HepG2 (cell line): ENCODE data around the gene LSM8. TPM values are rescaled to one million over a fixed set of nuclear protein-coding genes. Genes with fewer than 3 reads are reported as not detected.
A peak's percentile ranks its signal among the peaks of the same experiment; 100 is the strongest.

Experiments
- ARID3A ChIP-seq: IDR thresholded peaks from 2 replicates; pipeline ENCODE4 v1.6.1; 2012; ENCODE audit warnings: low read depth, low read length, improper control_type of control experiment
- ERF ChIP-seq: IDR thresholded peaks from 2 replicates; pipeline ENCODE4 v1.6.1; 2018; ENCODE audit warnings: missing biosample characterization, missing genetic modification reagents
- GATAD2A ChIP-seq: IDR thresholded peaks from 2 replicates; pipeline ENCODE4 v1.6.1; 2016
- HMG20B ChIP-seq: conservative IDR thresholded peaks from 2 replicates; pipeline ENCODE4 v1.6.1; 2016; ENCODE audit warnings: missing genetic modification reagents, missing compliant biosample characterization
- HNRNPUL1 ChIP-seq: fragments of 200-400 bp; formaldehyde crosslinking; IDR thresholded peaks from 2 replicates; pipeline ENCODE4 v1.6.1; 2017; ENCODE audit warnings: low read depth, mild to moderate bottlenecking, low read length, moderate library complexity
- NFKB2 ChIP-seq: sonication (generic); formaldehyde crosslinking; IDR thresholded peaks from 2 replicates; pipeline ENCODE4 v1.4.0; 2020; ENCODE audit warnings: missing genetic modification reagents, borderline replicate concordance
- ZNF281 ChIP-seq: sonication (generic); formaldehyde crosslinking; IDR thresholded peaks from 2 replicates; pipeline ENCODE4 v1.4.0; 2020; ENCODE audit warnings: missing genetic modification reagents, borderline replicate concordance
- ZNF3 ChIP-seq: IDR thresholded peaks from 2 replicates; pipeline ENCODE4 v1.7.0; 2017; ENCODE audit warnings: inconsistent platforms
- ZNF407 ChIP-seq: sonication (generic); formaldehyde crosslinking; IDR thresholded peaks from one replicate; pipeline ENCODE4 v1.5.1; 2020; ENCODE audit warnings: mild to moderate bottlenecking, missing genetic modification reagents; ENCODE audit errors: not compliant biosample characterization
- ZNF570 ChIP-seq: sonication (generic); formaldehyde crosslinking; IDR thresholded peaks from 2 replicates; pipeline ENCODE4 v1.4.0; 2020; ENCODE audit warnings: mild to moderate bottlenecking, missing genetic modification reagents, borderline replicate concordance
- polyA plus RNA-seq, 8 experiments: library from polyadenylated mRNA; depleted of rRNA in 3 of 8; stranded (reverse) in 7 of 8; unstranded in 1 of 8; fragments of >200 nt; fragmentation: Illumina TruSeq in 4 of 8; extraction: Trizol in 4 of 8; gene quantifications; 2 replicates each; pipeline versions ENCODE4 v1.2.1 to v1.2.3, GENCODE V29; 2011 to 2016; ENCODE audit warnings: low read depth in 4 of 8, missing spikeins in 1 of 8, mixed read lengths in 1 of 8; ENCODE audit not compliant: insufficient read depth in 1 of 8
- total RNA-seq, 5 experiments: library from RNA; depleted of rRNA; stranded (reverse); fragments of >200 nt; fragmentation: Illumina TruSeq; extraction: Trizol; gene quantifications; 2 replicates each; pipeline ENCODE4 v1.2.3, GENCODE V29; 2016; ENCODE audit warnings: low read depth in 1 of 5

LSM8 gene
- total and polyA plus RNA-seq, 2 of the 13 experiments (the other 11 are each of a cell fraction or from before 2014, with no cell fraction given): 44.3 to 67.3 TPM

GRCh38 chr7:118195837-118196474 is 12.0 kb downstream of the LSM8 start (continued):
- no peak for TF ChIP-seq ZNF407 (CRISPR knock-in tag)
- TF ChIP-seq ZNF570 (CRISPR knock-in tag): no peak
- no peak for TF ChIP-seq HNRNPUL1
- peak; percentile 15; the same call in 1 of the 2 replicates for TF ChIP-seq ARID3A
- TF ChIP-seq ERF (CRISPR knock-in tag): no peak
- TF ChIP-seq GATAD2A: no peak
- TF ChIP-seq ZNF281 (CRISPR knock-in tag): no peak
- no peak for TF ChIP-seq NFKB2 (CRISPR knock-in tag)
- no peak for TF ChIP-seq HMG20B (CRISPR knock-in tag)
- TF ChIP-seq ZNF3 (CRISPR knock-in tag): no peak
- TF ChIP-seq, all 625 proteins: peak for 4
